Daoy (cell line): ENCODE results near the gene RARRES2. TPM values are rescaled to one million over a fixed set of nuclear protein-coding genes. Genes with fewer than 3 reads are reported as not detected.
"Not testable (repeated sequence)": the region's sequence is repeated elsewhere in the genome, so short reads cannot be mapped to it uniquely, and the experiment has no call there.

Experiments
- DNase-seq: peaks from one replicate; pipeline ENCODE4 v3.0.0-alpha.2; 2015; ENCODE audit warnings: low read depth
- total RNA-seq: library from RNA; depleted of rRNA; stranded (reverse); fragments of >200 nt; shearing (Covaris generic); gene quantifications from 2 replicates; pipeline ENCODE4 v1.2.3, GENCODE V29; 2014; rRNA removed

The RARRES2 gene
- 3.9 and 11.8 TPM in 2 replicates for total RNA-seq

DNA sequence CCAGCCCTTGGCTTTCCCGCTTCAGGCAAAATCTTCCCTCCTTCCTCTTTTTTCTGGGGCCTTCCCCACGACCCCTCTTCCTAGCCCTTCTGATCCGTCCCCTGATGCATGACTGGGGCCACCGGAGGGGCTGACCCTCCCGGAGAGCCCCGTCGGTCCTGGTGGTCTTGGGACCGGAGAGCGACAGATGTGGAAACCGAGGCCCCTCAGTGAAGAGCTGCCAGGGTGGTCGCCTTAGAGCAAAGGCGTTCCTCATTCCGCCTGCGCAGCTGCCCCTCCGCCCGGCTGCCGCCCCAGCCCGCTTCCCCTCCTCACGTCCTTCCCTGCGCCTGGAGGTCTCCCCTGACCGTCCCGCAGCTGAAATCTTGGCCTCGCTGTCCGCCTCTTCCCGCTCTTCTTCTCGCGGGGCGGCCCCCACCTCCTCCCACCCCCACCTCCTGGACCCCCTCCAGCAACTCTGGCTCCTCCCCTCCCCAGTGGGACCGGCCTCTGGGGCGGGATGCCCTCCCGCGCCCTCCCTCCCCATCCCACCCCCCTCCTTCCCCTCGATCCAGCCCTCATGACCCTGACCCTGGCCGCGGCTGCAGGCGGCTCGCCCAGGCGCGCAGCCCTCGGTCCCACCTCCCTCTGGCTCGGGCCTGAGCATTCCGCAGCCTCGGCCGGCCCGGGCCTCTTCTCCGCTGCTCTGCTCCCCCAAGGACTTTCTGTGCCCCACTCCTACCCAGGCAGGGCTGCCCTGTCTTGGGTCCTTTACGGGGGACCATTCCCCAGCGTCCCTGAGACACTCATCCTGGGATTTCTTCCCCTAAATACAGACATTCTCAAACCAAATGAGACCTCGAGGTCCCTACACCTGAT lies at the start of gene RARRES2:
TSS of gene RARRES2 (minus strand) at position 367 of the 858 bp plus-strand sequence. CDS start 1,020 bp downstream, outside the sequence.
- DNase-seq = no peak

- DNase-seq = peak; percentile 48
Measured at GRCh38 chr7:150390205-150390604, 48.8 kb upstream of the RARRES2 start.

DNA sequence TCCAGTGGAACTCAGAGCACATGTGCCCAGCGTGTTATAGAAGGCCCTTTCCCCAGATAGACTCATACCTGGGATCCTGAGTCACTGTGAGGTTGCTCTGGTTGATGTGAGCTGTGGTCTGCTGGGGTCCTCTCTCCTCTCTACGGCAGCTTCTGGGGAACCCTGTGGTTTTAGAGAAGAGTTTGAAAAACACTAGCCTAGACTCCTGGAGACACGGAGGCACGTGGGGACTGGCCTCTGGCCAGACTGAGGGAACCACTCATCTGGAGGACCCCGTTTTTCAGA lies 48.0 kb upstream of the RARRES2 start:
- peak; percentile 73 for DNase-seq

GRCh38 chr7:150388709-150389531 lies 47.5 kb upstream of the RARRES2 start:
- peak; percentile 70 for DNase-seq

DNA sequence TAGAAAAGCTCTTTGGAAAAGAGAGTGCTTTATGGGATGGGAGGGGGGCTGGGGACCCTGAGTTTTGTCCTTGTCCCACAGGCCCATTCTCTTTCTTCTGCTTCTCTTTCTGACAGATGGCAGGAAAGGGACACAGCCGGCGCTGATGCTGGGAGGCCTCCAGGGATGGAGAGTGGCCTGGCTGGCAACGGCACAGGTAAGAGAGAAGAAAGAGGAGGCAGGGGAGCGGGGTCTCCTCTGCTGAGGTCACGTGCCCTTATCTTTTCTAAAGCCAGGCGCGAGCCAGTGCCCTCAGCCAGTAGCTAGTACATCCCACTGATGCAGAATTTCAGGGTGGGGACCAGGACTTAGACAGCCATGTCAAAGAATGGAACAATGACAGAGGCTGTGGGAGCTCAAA lies 46.9 kb upstream of the RARRES2 start:
- DNase-seq = no peak

GRCh38 chr7:150385884-150386283 lies 44.5 kb upstream of the RARRES2 start:
- DNase-seq = not testable (repeated sequence)

GRCh38 chr7:150385302-150385723 lies 43.9 kb upstream of the RARRES2 start:
- no peak for DNase-seq

GRCh38 chr7:150384406-150385301 lies 43.2 kb upstream of the RARRES2 start:
- no peak for DNase-seq

GRCh38 chr7:150383710-150384397 lies 42.4 kb upstream of the RARRES2 start:
- DNase-seq = no peak

DNA sequence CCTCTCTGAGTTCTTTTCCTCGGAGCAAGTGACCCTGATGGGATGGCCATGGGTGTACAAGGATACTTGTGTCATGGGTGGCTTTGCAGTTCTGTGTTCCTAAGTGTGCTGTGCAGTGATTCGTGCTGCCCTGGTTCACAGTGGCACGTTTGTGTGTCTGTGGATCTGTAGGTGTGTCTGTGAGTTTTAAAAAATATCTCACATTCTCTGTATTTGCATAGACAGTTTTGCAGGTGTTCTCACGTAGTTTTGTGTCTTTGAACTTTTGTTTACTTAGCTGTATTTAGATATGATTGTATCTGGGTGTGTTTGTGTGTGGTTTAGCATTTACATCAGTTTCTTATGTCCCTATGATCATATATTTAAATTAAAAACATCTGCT lies 41.4 kb upstream of the RARRES2 start:
- DNase-seq = no peak

DNA sequence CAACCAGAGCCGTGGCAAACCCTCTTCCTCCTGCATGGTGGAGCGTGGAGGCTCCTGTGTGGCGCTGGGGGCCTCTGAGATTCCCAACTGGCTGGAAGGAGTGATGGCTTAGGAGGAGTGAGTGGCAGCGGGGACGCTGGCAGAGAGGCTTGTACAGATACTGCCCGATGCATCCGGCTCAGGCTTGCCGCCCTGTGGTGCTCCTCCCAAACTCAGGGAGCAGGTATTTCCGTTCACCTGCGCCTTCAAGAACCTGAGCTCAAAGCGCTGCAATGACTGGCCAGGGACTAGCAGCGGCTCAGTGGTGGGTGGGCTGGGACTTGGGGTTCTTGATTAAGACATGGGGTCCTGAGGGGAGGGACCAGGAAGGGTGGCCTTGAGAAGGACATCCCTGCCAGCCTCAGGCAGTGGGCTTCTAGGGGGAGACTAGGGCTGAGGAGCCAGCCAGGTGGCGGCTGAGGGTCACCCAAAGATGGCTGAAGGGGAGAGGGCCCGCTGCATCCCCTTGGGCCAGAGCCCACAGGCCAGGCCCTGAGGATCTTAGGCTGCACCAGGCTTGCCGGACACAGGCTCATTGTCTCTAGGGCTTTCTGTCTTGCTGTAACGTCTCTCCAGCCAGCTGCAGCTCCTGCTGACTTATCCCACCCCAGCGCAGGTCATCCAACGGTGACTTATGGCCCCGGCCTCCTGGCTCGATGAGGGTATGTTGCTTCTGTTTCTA lies 40.9 kb upstream of the RARRES2 start:
- DNase-seq = no peak

DNA sequence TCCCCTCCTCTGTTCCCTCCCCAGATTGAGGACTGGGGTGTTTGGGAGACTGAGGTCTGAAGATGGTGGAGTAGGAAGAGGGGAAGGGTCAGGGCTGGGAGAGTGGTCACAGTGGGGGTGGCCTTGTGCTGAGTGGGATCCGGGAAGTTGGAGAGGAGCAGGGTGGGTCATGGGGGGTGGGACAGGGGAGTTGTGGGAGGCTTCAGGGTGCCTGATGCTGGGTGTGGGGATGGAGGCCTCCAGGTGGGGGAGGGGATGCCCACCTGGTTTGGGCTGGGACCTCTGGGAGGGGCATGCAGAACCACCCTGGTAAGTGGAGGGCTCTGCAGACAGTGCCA lies 40.3 kb upstream of the RARRES2 start:
- no peak for DNase-seq

DNA sequence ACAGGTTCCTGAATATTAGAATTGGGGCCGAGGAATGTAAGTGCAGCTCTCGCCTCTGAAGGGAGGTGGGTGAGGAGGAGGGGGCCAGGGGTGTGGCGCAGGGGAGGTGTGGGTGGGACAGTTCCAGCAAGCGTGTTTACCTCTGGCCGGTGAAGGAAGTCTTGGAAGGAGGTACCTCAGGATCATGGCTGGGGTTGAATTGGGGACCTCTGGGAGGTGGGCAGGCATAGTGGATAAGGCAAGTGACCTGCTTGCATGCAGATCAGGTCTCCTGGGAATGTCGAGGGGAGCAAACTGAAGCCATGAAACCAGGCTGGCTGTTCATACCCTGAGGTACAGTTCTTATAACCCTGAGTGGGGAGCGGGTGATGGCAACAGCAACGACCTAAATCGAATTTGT lies 39.7 kb upstream of the RARRES2 start:
- DNase-seq = no peak

DNA sequence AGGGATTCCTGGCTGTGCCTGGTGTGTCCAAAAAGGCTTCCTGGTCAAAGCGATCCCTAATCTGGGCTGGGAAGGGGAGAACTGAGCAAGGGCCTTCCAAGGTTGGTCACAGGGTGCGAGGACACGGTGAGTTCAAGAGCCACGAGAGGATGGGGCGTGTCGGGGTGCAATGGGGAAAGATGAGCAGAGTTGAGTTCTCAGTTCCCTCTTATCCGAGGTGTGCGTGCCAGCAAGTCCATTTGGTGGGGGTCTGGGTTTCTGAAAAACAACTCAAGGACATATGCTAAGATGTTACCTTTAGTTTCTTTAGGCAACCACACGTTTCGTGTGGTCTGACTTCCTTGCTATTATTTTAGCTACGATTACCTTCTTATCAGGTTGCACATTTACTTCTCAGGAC lies 39.0 kb upstream of the RARRES2 start:
- no peak for DNase-seq

DNA sequence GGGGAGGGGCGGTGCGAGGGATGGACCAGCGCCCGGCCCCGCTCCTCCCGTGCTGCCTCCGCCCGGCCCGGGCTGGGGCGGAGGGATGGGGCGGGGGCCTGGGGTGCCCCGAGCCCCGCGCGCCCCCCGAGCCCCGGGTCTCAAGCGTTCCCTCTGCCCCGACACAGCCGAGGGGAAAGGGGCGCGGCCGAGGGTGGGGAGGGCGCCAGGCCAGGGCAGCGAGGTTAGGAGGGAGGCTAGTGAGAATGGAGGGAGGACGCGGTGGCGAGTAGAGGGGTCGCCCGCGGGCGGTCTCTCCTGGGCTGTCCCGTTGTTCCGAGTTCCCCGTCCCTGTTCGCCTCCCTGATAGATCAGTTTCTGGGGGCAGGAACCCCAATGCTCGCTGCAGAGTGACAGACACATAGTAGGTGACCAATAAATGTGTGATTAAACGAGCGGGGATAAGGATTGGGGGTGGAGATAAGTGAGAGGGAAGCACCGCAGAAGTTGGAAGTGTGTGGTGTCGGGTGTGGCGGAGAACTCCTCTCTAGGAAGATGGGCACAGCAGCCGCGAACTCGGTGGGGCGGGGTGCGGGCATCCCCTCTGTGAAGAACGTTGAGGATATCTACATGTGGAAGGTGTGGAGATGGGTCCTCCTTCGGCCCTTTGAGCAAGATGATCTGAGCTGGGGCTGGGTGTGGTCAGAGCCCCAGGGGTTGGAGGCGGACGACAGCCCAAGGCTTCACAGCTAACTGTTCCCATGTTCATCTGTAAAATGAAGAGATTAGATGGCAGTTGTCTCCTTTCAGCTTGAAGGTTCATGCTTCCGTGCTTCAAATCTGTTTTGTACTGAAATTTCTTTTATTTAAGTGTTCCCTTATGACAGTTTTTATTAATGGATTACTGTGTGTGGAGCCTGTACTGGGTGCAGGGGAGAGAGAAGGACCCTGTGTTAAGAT lies 38.3 kb upstream of the RARRES2 start:
- DNase-seq = peak; percentile 55

DNA sequence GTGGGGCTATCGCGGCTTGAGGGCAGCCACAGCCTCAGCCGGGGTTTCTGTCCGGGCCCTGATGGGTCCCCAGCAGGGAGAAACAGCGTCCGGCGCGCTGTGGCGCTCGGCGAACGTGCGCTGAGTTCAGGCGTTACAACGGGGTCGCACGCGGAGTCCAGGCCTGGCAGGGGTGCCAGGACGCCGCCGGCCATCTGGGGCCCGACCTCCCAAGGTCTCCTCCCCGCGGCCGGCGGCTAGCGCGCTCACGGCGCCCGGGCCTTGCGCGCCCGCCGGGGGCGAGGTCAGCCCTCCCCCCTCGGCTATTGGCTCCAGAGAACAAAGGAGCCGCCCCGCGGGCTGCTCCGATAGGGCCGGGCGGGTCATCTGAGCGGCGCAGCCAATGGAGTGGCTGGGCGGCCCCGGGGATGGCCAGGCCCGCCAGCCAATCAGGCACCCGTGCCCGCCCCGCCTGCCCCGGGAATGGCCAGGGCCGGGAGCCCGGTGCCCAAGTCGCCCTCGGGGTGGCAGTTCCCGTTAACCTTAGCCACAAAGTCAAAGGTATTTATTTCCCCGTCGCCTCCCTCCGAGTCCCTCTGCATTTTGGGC lies 37.5 kb upstream of the RARRES2 start, which contains the start of gene ZNF775:
TSS of gene ZNF775 (plus strand) at position 478 of the 588 bp plus-strand sequence. CDS start 9,141 bp downstream, outside the sequence.
- DNase-seq = peak; percentile 99

DNA sequence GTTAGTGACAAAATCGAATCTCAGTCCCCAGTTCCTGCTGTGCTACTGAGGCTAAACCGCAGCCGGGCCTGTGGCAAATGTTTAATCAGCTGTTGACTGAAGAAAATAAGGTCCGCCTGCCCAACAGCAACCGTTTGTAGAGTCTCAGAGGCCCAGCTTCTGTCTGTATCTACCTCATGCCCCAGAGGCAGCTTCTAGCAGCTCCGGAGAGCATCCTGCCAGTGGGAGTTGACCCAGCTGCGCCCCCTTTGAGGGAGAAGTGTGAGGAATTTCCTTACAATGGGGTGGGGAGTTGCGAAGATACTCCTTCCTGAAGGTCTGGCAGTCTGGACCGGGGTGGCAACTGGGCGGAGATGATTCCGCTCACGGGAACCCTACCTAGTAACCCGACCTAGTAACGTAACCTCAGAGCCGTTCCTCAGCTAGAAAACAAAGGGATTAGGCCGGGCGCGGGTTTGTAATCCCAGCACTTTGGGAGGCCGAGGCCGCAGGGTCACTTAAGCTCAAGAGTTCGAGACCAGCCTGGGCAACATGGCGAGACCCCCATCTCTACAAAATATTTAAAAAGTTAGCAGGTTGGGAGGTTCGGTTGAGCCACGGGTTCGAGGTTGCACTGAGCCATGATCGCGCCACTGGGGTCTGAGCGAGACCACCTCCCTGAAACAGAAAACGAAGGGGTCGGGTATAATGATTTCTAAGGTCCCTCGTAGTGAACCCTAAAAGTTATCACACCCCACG lies 36.9 kb upstream of the RARRES2 start:
- DNase-seq = peak; percentile 93

DNA sequence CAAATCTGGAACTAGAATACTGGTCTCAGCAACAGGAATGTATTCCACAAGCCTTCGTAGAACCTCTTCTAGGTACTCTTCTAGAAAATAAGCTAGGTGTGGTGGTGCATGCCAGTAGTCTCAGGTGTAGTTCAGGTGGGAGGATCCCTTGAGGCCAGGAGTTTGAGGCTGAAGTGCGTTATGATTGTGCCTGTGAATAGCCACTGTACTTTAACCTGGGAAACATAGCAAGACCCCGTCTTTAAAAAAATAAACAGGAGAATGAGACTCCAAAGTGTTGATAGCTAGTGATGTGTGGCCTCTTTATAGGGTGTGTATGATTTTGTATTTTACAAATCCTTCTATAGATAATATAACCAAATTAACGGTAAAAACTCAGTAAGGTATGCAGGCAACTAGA lies 36.2 kb upstream of the RARRES2 start:
- no peak for DNase-seq
